ENCODE data around the gene GOSR2.

The GOSR2 gene

DNA sequence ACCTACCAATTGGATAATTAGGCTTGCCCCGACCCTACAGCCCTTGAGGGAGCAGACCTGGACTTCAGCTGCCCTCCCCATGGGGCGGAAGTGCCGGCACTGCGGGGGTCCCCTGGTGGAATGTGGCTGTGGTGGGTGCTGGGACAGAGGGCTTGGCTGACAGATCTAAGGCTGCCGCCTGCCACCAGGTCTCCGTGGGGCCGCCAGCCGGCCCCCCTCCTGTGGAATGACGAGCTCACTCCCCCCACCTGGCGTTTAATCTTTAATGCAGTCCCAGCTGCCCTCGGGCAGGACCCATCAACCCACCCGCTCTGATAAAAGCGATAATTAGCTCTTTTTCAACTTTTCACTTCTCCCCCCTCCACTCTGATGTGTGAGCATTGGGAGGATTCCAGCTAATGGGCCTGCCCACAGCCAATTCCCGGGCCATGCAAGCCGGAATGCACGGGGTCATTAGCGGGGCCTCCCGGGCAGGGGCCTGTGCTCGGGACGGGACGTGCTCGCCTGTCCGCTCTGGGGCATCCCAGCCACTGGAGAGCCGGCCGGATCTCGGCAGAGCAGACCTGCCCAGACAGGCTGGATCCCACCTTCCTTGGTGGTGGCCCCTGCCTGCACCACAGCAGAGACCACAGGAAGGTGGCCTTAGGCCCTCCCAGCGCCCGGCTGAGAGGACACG is 28.3 kb upstream of the GOSR2 start:
- no peak overlapping the region for H3K27ac ChIP-seq (ENCODE audit: low read depth, low read length)
- no peak overlapping the region for H3K4me3 ChIP-seq (ENCODE audit: low read depth in 1 of 2, low read length in 2 of 2)
- no peaks in the 10 kb centered on the region for H3K9me3 ChIP-seq (ENCODE audit: low read length)
- H3K27me3 ChIP-seq (ENCODE audit: control insufficient read depth in 1 of 2, insufficient read depth in 2 of 2, low read length in 2 of 2), result peaks cover 8 to 9% of the 10 kb centered on the region in 2 donors
- H3K36me3 ChIP-seq (ENCODE audit: insufficient read depth, low read length), result no peaks in the 10 kb centered on the region
- H3K4me1 ChIP-seq (ENCODE audit: insufficient read depth, low read length), result no peaks in the 10 kb centered on the region
- no peak overlapping the region for H3K9ac ChIP-seq (ENCODE audit: low read length)

DNA sequence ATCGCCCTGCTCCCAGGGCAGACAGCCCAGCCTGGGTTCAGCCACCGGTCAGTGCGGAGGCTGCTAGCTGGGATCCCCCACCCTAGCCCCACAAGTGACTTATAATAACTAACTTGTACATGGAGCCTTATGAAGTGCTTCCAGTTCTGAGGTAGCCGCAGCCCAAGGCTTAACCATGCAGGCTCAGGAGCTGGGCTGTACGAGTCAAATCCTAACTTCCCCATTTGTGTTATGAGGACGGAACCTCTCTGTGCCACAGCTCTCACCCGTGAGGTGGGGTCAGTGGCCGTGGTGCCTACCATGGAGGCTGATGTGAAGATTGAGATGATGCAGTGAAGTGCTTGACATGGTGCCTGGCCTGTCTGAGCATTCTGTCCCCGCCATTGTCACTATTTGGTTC is 27.8 kb upstream of the GOSR2 start:
- no peaks in the 10 kb centered on the region for H3K4me1 ChIP-seq (ENCODE audit: insufficient read depth, low read length)
- no peak overlapping the region for H3K27ac ChIP-seq (ENCODE audit: low read depth, low read length)
- H3K9ac ChIP-seq (ENCODE audit: low read length), result no peak overlapping the region
- no peak overlapping the region for H3K4me3 ChIP-seq (ENCODE audit: low read depth in 1 of 2, low read length in 2 of 2)
- no peaks in the 10 kb centered on the region for H3K36me3 ChIP-seq (ENCODE audit: insufficient read depth, low read length)
- peaks cover 8 to 9% of the 10 kb centered on the region in 2 donors for H3K27me3 ChIP-seq (ENCODE audit: control insufficient read depth in 1 of 2, insufficient read depth in 2 of 2, low read length in 2 of 2)
- H3K9me3 ChIP-seq (ENCODE audit: low read length), result no peaks in the 10 kb centered on the region

GRCh38 chr17:46896991-46897390 is 26.0 kb upstream of the GOSR2 start:
- Histone ChIP-seq H3K27ac (ENCODE audit: low read depth, low read length) (no peak overlapping the region), H3K27me3 (ENCODE audit: control insufficient read depth in 1 of 2, insufficient read depth in 2 of 2, low read length in 2 of 2) (peaks cover 8 to 9% of the 10 kb centered on the region in 2 donors), H3K36me3 (ENCODE audit: insufficient read depth, low read length) (no peaks in the 10 kb centered on the region), H3K9me3 (ENCODE audit: low read length) (no peaks in the 10 kb centered on the region), H3K9ac (ENCODE audit: low read length) (no peak overlapping the region), H3K4me1 (ENCODE audit: insufficient read depth, low read length) (no peaks in the 10 kb centered on the region), H3K4me3 (ENCODE audit: low read depth in 1 of 2, low read length in 2 of 2) (no peak overlapping the region)

DNA sequence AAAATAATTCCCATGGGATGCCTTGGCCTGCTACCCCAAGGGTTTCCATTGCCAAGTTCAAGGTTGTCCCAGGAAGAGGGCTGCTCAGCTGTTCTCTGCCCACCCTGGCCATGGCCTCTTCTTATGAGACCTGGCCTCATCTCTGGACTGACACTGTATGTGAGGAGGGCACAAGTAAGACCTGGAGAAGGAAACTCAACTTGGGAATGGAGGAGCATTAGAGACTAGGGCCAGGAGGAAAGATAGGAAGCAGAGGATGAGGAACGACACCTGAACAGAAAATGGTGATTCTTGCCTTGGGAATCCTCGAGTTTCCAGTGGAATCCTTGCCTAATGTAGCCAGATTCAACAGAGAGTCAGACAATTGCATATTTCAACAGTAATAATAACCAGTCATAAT is 24.6 kb upstream of the GOSR2 start:
- H3K36me3 ChIP-seq (ENCODE audit: insufficient read depth, low read length), result no peaks in the 10 kb centered on the region
- peaks cover 8 to 9% of the 10 kb centered on the region in 2 donors for H3K27me3 ChIP-seq (ENCODE audit: control insufficient read depth in 1 of 2, insufficient read depth in 2 of 2, low read length in 2 of 2)
- no peak overlapping the region for H3K9ac ChIP-seq (ENCODE audit: low read length)
- no peak overlapping the region for H3K27ac ChIP-seq (ENCODE audit: low read depth, low read length)
- H3K4me1 ChIP-seq (ENCODE audit: insufficient read depth, low read length), result no peaks in the 10 kb centered on the region
- H3K4me3 ChIP-seq (ENCODE audit: low read depth in 1 of 2, low read length in 2 of 2), result no peak overlapping the region
- no peaks in the 10 kb centered on the region for H3K9me3 ChIP-seq (ENCODE audit: low read length)

DNA sequence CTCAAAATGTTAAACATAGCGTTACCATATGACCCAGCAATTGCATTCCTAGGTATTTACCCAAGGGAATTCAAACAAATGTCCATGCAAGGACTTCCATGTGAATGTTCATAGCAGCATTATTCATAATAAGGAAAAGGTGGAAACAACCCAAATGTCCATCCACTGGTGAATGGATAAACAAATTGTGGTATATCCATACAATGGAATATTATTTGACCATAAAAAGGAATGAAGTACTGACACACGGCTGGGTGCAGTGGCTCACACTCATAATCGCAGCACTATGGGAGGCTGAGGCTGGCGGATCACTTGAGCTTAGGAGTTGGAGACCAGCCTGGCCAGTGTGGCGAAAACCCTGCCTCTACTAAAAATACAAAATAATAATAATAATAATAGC is 24.1 kb upstream of the GOSR2 start:
- Histone ChIP-seq H3K9me3 (ENCODE audit: low read length) (no peaks in the 10 kb centered on the region), H3K36me3 (ENCODE audit: insufficient read depth, low read length) (no peaks in the 10 kb centered on the region), H3K27ac (ENCODE audit: low read depth, low read length) (no peak overlapping the region), H3K4me1 (ENCODE audit: insufficient read depth, low read length) (no peaks in the 10 kb centered on the region), H3K27me3 (ENCODE audit: control insufficient read depth in 1 of 2, insufficient read depth in 2 of 2, low read length in 2 of 2) (peaks cover 7 to 8% of the 10 kb centered on the region in 2 donors), H3K4me3 (ENCODE audit: low read depth in 1 of 2, low read length in 2 of 2) (no peak overlapping the region), H3K9ac (ENCODE audit: low read length) (no peak overlapping the region)

- H3K27me3 ChIP-seq (ENCODE audit: control insufficient read depth in 1 of 2, insufficient read depth in 2 of 2, low read length in 2 of 2), result no peaks in the 10 kb centered on the region
- H3K4me3 ChIP-seq (ENCODE audit: low read depth in 1 of 2, low read length in 2 of 2), result no peak overlapping the region
- no peak overlapping the region for H3K27ac ChIP-seq (ENCODE audit: low read depth, low read length)
- no peaks in the 10 kb centered on the region for H3K36me3 ChIP-seq (ENCODE audit: insufficient read depth, low read length)
- no peak overlapping the region for H3K9ac ChIP-seq (ENCODE audit: low read length)
- H3K9me3 ChIP-seq (ENCODE audit: low read length), result no peaks in the 10 kb centered on the region
- no peaks in the 10 kb centered on the region for H3K4me1 ChIP-seq (ENCODE audit: insufficient read depth, low read length)
Measured at GRCh38 chr17:46901291-46901690, 21.7 kb upstream of the GOSR2 start.

- Histone ChIP-seq H3K27ac (ENCODE audit: low read depth, low read length) (no peak overlapping the region), H3K9me3 (ENCODE audit: low read length) (no peaks in the 10 kb centered on the region), H3K27me3 (ENCODE audit: control insufficient read depth in 1 of 2, insufficient read depth in 2 of 2, low read length in 2 of 2) (peaks cover 0 to 5% of the 10 kb centered on the region in 2 donors), H3K4me1 (ENCODE audit: insufficient read depth, low read length) (no peaks in the 10 kb centered on the region), H3K4me3 (ENCODE audit: low read depth in 1 of 2, low read length in 2 of 2) (no peak overlapping the region), H3K36me3 (ENCODE audit: insufficient read depth, low read length) (no peaks in the 10 kb centered on the region), H3K9ac (ENCODE audit: low read length) (no peak overlapping the region)
Measured at GRCh38 chr17:46903762-46904672, 18.9 kb upstream of the GOSR2 start.

DNA sequence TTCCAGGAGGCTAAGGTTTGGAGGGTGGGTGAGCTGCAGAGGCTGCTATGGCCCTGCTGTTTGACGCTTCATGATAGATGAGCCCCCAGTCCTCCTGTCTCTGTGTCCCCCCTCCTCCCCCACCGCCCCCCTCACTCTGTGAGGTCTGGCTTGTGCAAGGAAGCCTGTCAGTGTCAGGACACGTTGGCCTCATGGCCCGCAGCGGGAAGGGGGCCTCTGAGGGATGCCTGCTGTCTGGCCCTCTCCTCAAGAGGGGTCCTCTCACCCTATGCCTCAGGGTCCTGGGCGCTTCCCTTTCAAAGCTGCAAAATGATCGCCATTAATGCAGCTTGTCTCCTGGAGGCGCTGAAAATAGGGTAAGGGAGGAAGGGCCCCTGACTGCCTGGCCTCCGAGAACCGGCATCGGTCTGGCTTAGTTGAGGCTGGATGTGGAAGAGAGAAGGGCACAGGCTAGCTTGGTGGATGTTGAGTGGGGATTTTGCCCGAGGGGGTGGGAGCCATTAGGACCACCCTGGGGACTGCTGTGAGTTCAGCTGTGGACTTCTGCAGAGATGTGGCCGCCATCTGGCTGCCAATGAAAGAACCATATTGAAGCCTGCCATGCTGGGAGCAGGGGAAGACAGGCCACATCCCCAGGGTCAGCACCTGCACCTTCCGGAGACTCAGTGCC is 14.8 kb upstream of the GOSR2 start:
- Histone ChIP-seq H3K27ac (ENCODE audit: low read depth, low read length) (no peak overlapping the region), H3K27me3 (ENCODE audit: control insufficient read depth in 1 of 2, insufficient read depth in 2 of 2, low read length in 2 of 2) (peaks cover 0 to 5% of the 10 kb centered on the region in 2 donors), H3K9ac (ENCODE audit: low read length) (no peak overlapping the region), H3K4me3 (ENCODE audit: low read depth in 1 of 2, low read length in 2 of 2) (no peak overlapping the region), H3K9me3 (ENCODE audit: low read length) (no peaks in the 10 kb centered on the region), H3K36me3 (ENCODE audit: insufficient read depth, low read length) (no peaks in the 10 kb centered on the region), H3K4me1 (ENCODE audit: insufficient read depth, low read length) (no peaks in the 10 kb centered on the region)

GRCh38 chr17:46910179-46910927 is 12.6 kb upstream of the GOSR2 start:
- Histone ChIP-seq H3K9me3 (ENCODE audit: low read length) (no peaks in the 10 kb centered on the region), H3K27me3 (ENCODE audit: control insufficient read depth in 1 of 2, insufficient read depth in 2 of 2, low read length in 2 of 2) (peaks cover 0 to 5% of the 10 kb centered on the region in 2 donors), H3K4me3 (ENCODE audit: low read depth in 1 of 2, low read length in 2 of 2) (no peak overlapping the region), H3K4me1 (ENCODE audit: insufficient read depth, low read length) (no peaks in the 10 kb centered on the region), H3K9ac (ENCODE audit: low read length) (no peak overlapping the region), H3K36me3 (ENCODE audit: insufficient read depth, low read length) (no peaks in the 10 kb centered on the region), H3K27ac (ENCODE audit: low read depth, low read length) (no peak overlapping the region)

DNA sequence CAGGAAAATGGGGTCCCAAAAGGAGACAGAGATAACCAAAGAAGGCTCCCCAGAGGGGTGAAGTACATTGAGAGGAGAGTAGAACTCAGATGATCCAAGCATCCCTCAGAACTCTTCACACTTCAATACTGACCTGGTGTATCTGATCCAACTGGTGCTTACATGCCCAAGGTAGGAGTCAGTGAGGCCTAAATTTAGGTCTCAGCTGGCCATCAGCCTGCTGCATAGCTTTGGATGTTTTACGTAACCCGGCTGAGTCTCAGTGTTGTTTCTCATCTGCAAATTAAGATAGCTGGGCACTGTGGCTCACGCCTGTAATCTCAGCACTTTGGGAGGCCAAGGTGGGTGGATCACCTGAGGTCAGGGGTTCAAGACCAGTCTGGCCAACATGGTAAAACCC is 11.6 kb upstream of the GOSR2 start:
- Histone ChIP-seq H3K27ac (ENCODE audit: low read depth, low read length) (no peak overlapping the region), H3K27me3 (ENCODE audit: control insufficient read depth in 1 of 2, insufficient read depth in 2 of 2, low read length in 2 of 2) (peaks cover 0 to 5% of the 10 kb centered on the region in 2 donors), H3K4me1 (ENCODE audit: insufficient read depth, low read length) (no peaks in the 10 kb centered on the region), H3K36me3 (ENCODE audit: insufficient read depth, low read length) (no peaks in the 10 kb centered on the region), H3K4me3 (ENCODE audit: low read depth in 1 of 2, low read length in 2 of 2) (no peak overlapping the region), H3K9me3 (ENCODE audit: low read length) (no peaks in the 10 kb centered on the region), H3K9ac (ENCODE audit: low read length) (no peak overlapping the region)

- Histone ChIP-seq H3K27me3 (ENCODE audit: control insufficient read depth in 1 of 2, insufficient read depth in 2 of 2, low read length in 2 of 2) (no peaks in the 10 kb centered on the region), H3K4me3 (ENCODE audit: low read depth in 1 of 2, low read length in 2 of 2) (no peak overlapping the region), H3K9me3 (ENCODE audit: low read length) (no peaks in the 10 kb centered on the region), H3K4me1 (ENCODE audit: insufficient read depth, low read length) (no peaks in the 10 kb centered on the region), H3K9ac (ENCODE audit: low read length) (no peak overlapping the region), H3K36me3 (ENCODE audit: insufficient read depth, low read length) (no peaks in the 10 kb centered on the region), H3K27ac (ENCODE audit: low read depth, low read length) (no peak overlapping the region)
Measured at GRCh38 chr17:46915596-46915995, 7.4 kb upstream of the GOSR2 start.
